ENCODE measurements around the gene CENPP. TPM values are rescaled to one million over a fixed set of nuclear protein-coding genes. Genes with fewer than 3 reads are reported as not detected.

Gene CENPP
- total RNA-seq, 1 donor from 2014 or later = 5.7 TPM

- no peaks in the 10 kb centered on the region for H3K27me3 Mint-ChIP-seq (ENCODE audit: unreplicated experiment)
- no peak for TF ChIP-seq CTCF (IDR thresholded peaks at IDR 0.05; ENCODE audit: partially characterized antibody, unreplicated experiment)
- no peak overlapping the region for H3K4me3 Mint-ChIP-seq (ENCODE audit: unreplicated experiment)
- peaks cover 2% of the 10 kb centered on the region for H3K9me3 Mint-ChIP-seq (ENCODE audit: unreplicated experiment)
- no peaks in the 10 kb centered on the region for H3K36me3 Mint-ChIP-seq (ENCODE audit: unreplicated experiment)
- no peak for DNase-seq
- no peak overlapping the region for H3K27ac Mint-ChIP-seq (ENCODE audit: unreplicated experiment)
- H3K4me1 Mint-ChIP-seq (ENCODE audit: low read depth, unreplicated experiment) = peaks cover 6% of the 10 kb centered on the region
These were observed 167.1 kb downstream of the CENPP start for GRCh38 chr9:92492781-92493401.

GRCh38 chr9:92493749-92494387, 168.1 kb downstream of the CENPP start:
- TF ChIP-seq CTCF (IDR thresholded peaks at IDR 0.05; ENCODE audit: partially characterized antibody, unreplicated experiment) = no peak
- H3K27ac Mint-ChIP-seq (ENCODE audit: unreplicated experiment) = no peak overlapping the region
- H3K36me3 Mint-ChIP-seq (ENCODE audit: unreplicated experiment) = no peaks in the 10 kb centered on the region
- H3K4me1 Mint-ChIP-seq (ENCODE audit: low read depth, unreplicated experiment) = peaks cover 6% of the 10 kb centered on the region
- DNase-seq = no peak
- H3K4me3 Mint-ChIP-seq (ENCODE audit: unreplicated experiment) = no peak overlapping the region
- peaks cover 2% of the 10 kb centered on the region for H3K9me3 Mint-ChIP-seq (ENCODE audit: unreplicated experiment)
- H3K27me3 Mint-ChIP-seq (ENCODE audit: unreplicated experiment) = no peaks in the 10 kb centered on the region

- TF ChIP-seq CTCF (IDR thresholded peaks at IDR 0.05; ENCODE audit: partially characterized antibody, unreplicated experiment) = no peak
- H3K4me3 Mint-ChIP-seq (ENCODE audit: unreplicated experiment) = no peak overlapping the region
- H3K27ac Mint-ChIP-seq (ENCODE audit: unreplicated experiment) = no peak overlapping the region
- no peaks in the 10 kb centered on the region for H3K36me3 Mint-ChIP-seq (ENCODE audit: unreplicated experiment)
- DNase-seq = no peak
- peaks cover 6% of the 10 kb centered on the region for H3K4me1 Mint-ChIP-seq (ENCODE audit: low read depth, unreplicated experiment)
- H3K9me3 Mint-ChIP-seq (ENCODE audit: unreplicated experiment) = peaks cover 2% of the 10 kb centered on the region
- no peaks in the 10 kb centered on the region for H3K27me3 Mint-ChIP-seq (ENCODE audit: unreplicated experiment)
These were observed 169.1 kb downstream of the CENPP start for GRCh38 chr9:92494856-92495255.

GRCh38 chr9:92496396-92497176, 170.8 kb downstream of the CENPP start:
- Mint-ChIP-seq H3K27ac (ENCODE audit: unreplicated experiment) (no peak overlapping the region), H3K4me1 (ENCODE audit: low read depth, unreplicated experiment) (peaks cover 5% of the 10 kb centered on the region), H3K36me3 (ENCODE audit: unreplicated experiment) (no peaks in the 10 kb centered on the region), H3K27me3 (ENCODE audit: unreplicated experiment) (no peaks in the 10 kb centered on the region), H3K4me3 (ENCODE audit: unreplicated experiment) (no peak overlapping the region), H3K9me3 (ENCODE audit: unreplicated experiment) (peaks cover 2% of the 10 kb centered on the region)
- no peak for TF ChIP-seq CTCF (IDR thresholded peaks at IDR 0.05; ENCODE audit: partially characterized antibody, unreplicated experiment)
- DNase-seq = no peak

GRCh38 chr9:92499701-92500100, 173.9 kb downstream of the CENPP start:
- no peaks in the 10 kb centered on the region for H3K36me3 Mint-ChIP-seq (ENCODE audit: unreplicated experiment)
- no peak overlapping the region for H3K27ac Mint-ChIP-seq (ENCODE audit: unreplicated experiment)
- TF ChIP-seq CTCF (IDR thresholded peaks at IDR 0.05; ENCODE audit: partially characterized antibody, unreplicated experiment) = no peak
- no peaks in the 10 kb centered on the region for H3K9me3 Mint-ChIP-seq (ENCODE audit: unreplicated experiment)
- no peaks in the 10 kb centered on the region for H3K27me3 Mint-ChIP-seq (ENCODE audit: unreplicated experiment)
- DNase-seq = no peak
- H3K4me3 Mint-ChIP-seq (ENCODE audit: unreplicated experiment) = no peak overlapping the region
- no peaks in the 10 kb centered on the region for H3K4me1 Mint-ChIP-seq (ENCODE audit: low read depth, unreplicated experiment)
